ENCODE measurements around the gene CDK5RAP1.

The CDK5RAP1 gene

DNA sequence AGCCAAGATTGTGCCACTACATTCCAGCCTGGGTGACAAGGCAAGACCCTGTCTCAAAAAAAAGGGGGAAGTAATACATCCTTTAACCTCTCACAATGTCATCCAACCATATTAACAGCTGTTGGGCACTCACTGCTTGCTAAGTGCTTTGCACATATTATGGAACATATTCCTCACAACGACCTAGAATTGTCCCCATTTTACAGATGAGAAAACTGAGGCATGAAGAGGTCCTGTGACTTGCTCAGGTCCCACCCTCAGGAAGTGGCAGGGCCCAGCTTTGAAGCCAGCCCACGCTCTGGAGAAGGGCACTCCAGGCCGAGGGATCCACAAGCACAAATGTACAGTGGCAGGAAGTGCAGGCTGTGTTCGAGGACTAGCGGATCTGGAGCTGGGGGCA is 85.0 kb downstream of the CDK5RAP1 start:
- H3K79me2 ChIP-seq (ENCODE audit: control insufficient read depth, insufficient read depth, low read length, poor library complexity): no peaks in the 10 kb centered on the region
- DNase-seq: no peak

GRCh38 chr20:33313686-33314314 is 87.5 kb downstream of the CDK5RAP1 start:
- no peak overlapping the region for H2AFZ ChIP-seq (ENCODE audit: insufficient read depth, low read length, poor library complexity)
- H3K36me3 ChIP-seq (ENCODE audit: control insufficient read depth in 1 of 2, insufficient read depth in 2 of 2, low read length in 2 of 2): no peaks in the 10 kb centered on the region
- H3K79me2 ChIP-seq (ENCODE audit: control insufficient read depth, insufficient read depth, low read length, poor library complexity): no peaks in the 10 kb centered on the region
- no peak overlapping the region for H3K4ac ChIP-seq (ENCODE audit: low read depth, low read length)
- no peak overlapping the region for H3K23ac ChIP-seq (ENCODE audit: low read length)
- H2BK5ac ChIP-seq (ENCODE audit: low read depth, low read length, poor library complexity): no peak overlapping the region
- DNase-seq: no peak
- H2AK5ac ChIP-seq (ENCODE audit: low read length): no peak overlapping the region
- no peak overlapping the region for H4K8ac ChIP-seq (ENCODE audit: low read depth, low read length)
- no peak overlapping the region for H4K91ac ChIP-seq (ENCODE audit: low read depth, low read length)
- WGBS (ENCODE audit: extremely low coverage, insufficient coverage, insufficient read length): no CpG with 5 or more reads among the region's 7 CpGs
- no peak overlapping the region for H3K27ac ChIP-seq (ENCODE audit: low read depth, low read length)
- H2BK12ac ChIP-seq (ENCODE audit: low read length): no peak overlapping the region
- no peaks in the 10 kb centered on the region for H3K4me1 ChIP-seq (ENCODE audit: control insufficient read depth in 1 of 2, insufficient read depth in 2 of 2, low read length in 2 of 2)
- H3K9me3 ChIP-seq (ENCODE audit: insufficient read depth, low read depth, low read length): peaks cover 1% of the 10 kb centered on the region
- no peak overlapping the region for H3K9ac ChIP-seq (ENCODE audit: low read length)
- no peak overlapping the region for H3K4me3 ChIP-seq (ENCODE audit: low read depth, low read length)
- H4K12ac ChIP-seq (ENCODE audit: low read depth, low read length): no peak overlapping the region
- H3K14ac ChIP-seq (ENCODE audit: low read length): no peak overlapping the region
- H3K18ac ChIP-seq (ENCODE audit: low read length): no peak overlapping the region
- H3K4me2 ChIP-seq (ENCODE audit: low read length): no peak overlapping the region
- no peak overlapping the region for H2BK120ac ChIP-seq (ENCODE audit: insufficient read depth, low read length, poor library complexity)
- H3K27me3 ChIP-seq (ENCODE audit: insufficient read depth, low read length): no peaks in the 10 kb centered on the region
- no peaks in the 10 kb centered on the region for H3K79me1 ChIP-seq (ENCODE audit: low read length)

More for the DNA sequence above, 85.0 kb downstream of the CDK5RAP1 start:
- Histone ChIP-seq H3K36me3 (ENCODE audit: control insufficient read depth in 1 of 2, insufficient read depth in 2 of 2, low read length in 2 of 2) (no peaks in the 10 kb centered on the region), H2BK12ac (ENCODE audit: low read length) (no peak overlapping the region), H2AFZ (ENCODE audit: insufficient read depth, low read length, poor library complexity) (no peak overlapping the region), H3K14ac (ENCODE audit: low read length) (no peak overlapping the region), H2BK5ac (ENCODE audit: low read depth, low read length, poor library complexity) (no peak overlapping the region), H3K4me2 (ENCODE audit: low read length) (no peak overlapping the region), H4K12ac (ENCODE audit: low read depth, low read length) (no peak overlapping the region), H4K8ac (ENCODE audit: low read depth, low read length) (no peak overlapping the region), H3K27me3 (ENCODE audit: insufficient read depth, low read length) (no peaks in the 10 kb centered on the region), H3K79me1 (ENCODE audit: low read length) (no peaks in the 10 kb centered on the region), H2BK120ac (ENCODE audit: insufficient read depth, low read length, poor library complexity) (no peak overlapping the region), H3K9me3 (ENCODE audit: insufficient read depth, low read depth, low read length) (no peaks in the 10 kb centered on the region), H3K9ac (ENCODE audit: low read length) (no peak overlapping the region), H3K18ac (ENCODE audit: low read length) (no peak overlapping the region), H3K4me1 (ENCODE audit: control insufficient read depth in 1 of 2, insufficient read depth in 2 of 2, low read length in 2 of 2) (no peaks in the 10 kb centered on the region), H4K91ac (ENCODE audit: low read depth, low read length) (no peak overlapping the region), H2AK5ac (ENCODE audit: low read length) (no peak overlapping the region), H3K23ac (ENCODE audit: low read length) (no peak overlapping the region), H3K27ac (ENCODE audit: low read depth, low read length) (no peak overlapping the region), H3K4ac (ENCODE audit: low read depth, low read length) (no peak overlapping the region), H3K4me3 (ENCODE audit: low read depth, low read length) (no peak overlapping the region)
- no CpG with 5 or more reads among the region's 5 CpGs for WGBS (ENCODE audit: extremely low coverage, insufficient coverage, insufficient read length)

- Histone ChIP-seq H3K36me3 (ENCODE audit: control insufficient read depth in 1 of 2, insufficient read depth in 2 of 2, low read length in 2 of 2) (no peaks in the 10 kb centered on the region), H3K9ac (ENCODE audit: low read length) (no peak overlapping the region)
These were observed 88.7 kb downstream of the CDK5RAP1 start for GRCh38 chr20:33312583-33312982.

DNA sequence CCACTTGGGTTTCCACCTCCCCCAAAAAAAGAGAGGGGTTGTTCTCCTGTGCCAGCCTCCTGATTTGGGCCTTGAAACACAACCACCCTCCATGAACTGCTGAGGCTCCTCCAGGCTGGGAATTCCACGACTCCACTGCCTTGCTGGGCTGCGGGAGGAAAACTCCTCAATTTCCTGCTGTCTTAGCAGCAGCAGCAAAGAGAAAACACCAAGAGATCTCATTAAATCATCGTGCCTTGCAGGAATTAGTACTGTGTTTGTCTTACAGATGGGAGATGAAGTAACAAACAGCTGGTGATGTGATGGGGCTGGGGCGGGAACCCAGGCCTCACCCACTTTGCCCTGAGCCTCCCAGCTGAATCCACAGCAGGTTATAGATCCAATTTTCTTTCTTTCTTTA is 89.3 kb downstream of the CDK5RAP1 start:
- H3K27me3 ChIP-seq (ENCODE audit: insufficient read depth, low read length): no peaks in the 10 kb centered on the region
- H3K79me1 ChIP-seq (ENCODE audit: low read length): no peaks in the 10 kb centered on the region
- H4K8ac ChIP-seq (ENCODE audit: low read depth, low read length): no peak overlapping the region
- no peak overlapping the region for H2AK5ac ChIP-seq (ENCODE audit: low read length)
- H2AFZ ChIP-seq (ENCODE audit: insufficient read depth, low read length, poor library complexity): no peak overlapping the region
- H3K18ac ChIP-seq (ENCODE audit: low read length): no peak overlapping the region
- no peak overlapping the region for H3K14ac ChIP-seq (ENCODE audit: low read length)
- WGBS (ENCODE audit: extremely low coverage, insufficient coverage, insufficient read length): no CpG with 5 or more reads among the region's 4 CpGs
- H2BK5ac ChIP-seq (ENCODE audit: low read depth, low read length, poor library complexity): no peak overlapping the region
- peaks cover 7% of the 10 kb centered on the region for H3K9me3 ChIP-seq (ENCODE audit: insufficient read depth, low read depth, low read length)
- no peak overlapping the region for H2BK12ac ChIP-seq (ENCODE audit: low read length)
- no peak overlapping the region for H3K27ac ChIP-seq (ENCODE audit: low read depth, low read length)
- no peak overlapping the region for H3K4me3 ChIP-seq (ENCODE audit: low read depth, low read length)
- no peak for DNase-seq
- no peak overlapping the region for H3K4ac ChIP-seq (ENCODE audit: low read depth, low read length)
- H3K4me1 ChIP-seq (ENCODE audit: control insufficient read depth in 1 of 2, insufficient read depth in 2 of 2, low read length in 2 of 2): no peaks in the 10 kb centered on the region
- no peak overlapping the region for H4K91ac ChIP-seq (ENCODE audit: low read depth, low read length)
- H2BK120ac ChIP-seq (ENCODE audit: insufficient read depth, low read length, poor library complexity): no peak overlapping the region
- H3K36me3 ChIP-seq (ENCODE audit: control insufficient read depth in 1 of 2, insufficient read depth in 2 of 2, low read length in 2 of 2): no peaks in the 10 kb centered on the region
- H3K79me2 ChIP-seq (ENCODE audit: control insufficient read depth, insufficient read depth, low read length, poor library complexity): no peaks in the 10 kb centered on the region
- H4K12ac ChIP-seq (ENCODE audit: low read depth, low read length): no peak overlapping the region
- H3K4me2 ChIP-seq (ENCODE audit: low read length): no peak overlapping the region
- H3K9ac ChIP-seq (ENCODE audit: low read length): no peak overlapping the region
- no peak overlapping the region for H3K23ac ChIP-seq (ENCODE audit: low read length)

More at GRCh38 chr20:33312583-33312982, 88.7 kb downstream of the CDK5RAP1 start:
- Histone ChIP-seq H2AK5ac (ENCODE audit: low read length) (no peak overlapping the region), H3K23ac (ENCODE audit: low read length) (no peak overlapping the region), H3K4ac (ENCODE audit: low read depth, low read length) (no peak overlapping the region), H3K4me1 (ENCODE audit: control insufficient read depth in 1 of 2, insufficient read depth in 2 of 2, low read length in 2 of 2) (no peaks in the 10 kb centered on the region), H3K27ac (ENCODE audit: low read depth, low read length) (no peak overlapping the region), H3K27me3 (ENCODE audit: insufficient read depth, low read length) (no peaks in the 10 kb centered on the region), H3K14ac (ENCODE audit: low read length) (no peak overlapping the region), H2BK12ac (ENCODE audit: low read length) (no peak overlapping the region), H2BK120ac (ENCODE audit: insufficient read depth, low read length, poor library complexity) (no peak overlapping the region), H3K79me2 (ENCODE audit: control insufficient read depth, insufficient read depth, low read length, poor library complexity) (no peaks in the 10 kb centered on the region), H3K9me3 (ENCODE audit: insufficient read depth, low read depth, low read length) (peaks cover 7% of the 10 kb centered on the region), H2BK5ac (ENCODE audit: low read depth, low read length, poor library complexity) (no peak overlapping the region), H3K18ac (ENCODE audit: low read length) (no peak overlapping the region), H3K79me1 (ENCODE audit: low read length) (no peaks in the 10 kb centered on the region), H4K91ac (ENCODE audit: low read depth, low read length) (no peak overlapping the region), H3K4me2 (ENCODE audit: low read length) (no peak overlapping the region), H3K4me3 (ENCODE audit: low read depth, low read length) (no peak overlapping the region), H4K12ac (ENCODE audit: low read depth, low read length) (no peak overlapping the region), H2AFZ (ENCODE audit: insufficient read depth, low read length, poor library complexity) (no peak overlapping the region), H4K8ac (ENCODE audit: low read depth, low read length) (no peak overlapping the region)
- no peak for DNase-seq
- WGBS (ENCODE audit: extremely low coverage, insufficient coverage, insufficient read length): no CpG with 5 or more reads among the region's 11 CpGs
